Activated CD4-positive, alpha-beta T cell treated with anti-CD3 and anti-CD28 coated beads for 4 hours (primary cell): ENCODE measurements around the gene C4orf54.

Experiments
- DNase-seq, 2 donors: peaks; one replicate each; pipeline ENCODE4 v3.0.0-alpha.2; 2020

The C4orf54 gene

DNA sequence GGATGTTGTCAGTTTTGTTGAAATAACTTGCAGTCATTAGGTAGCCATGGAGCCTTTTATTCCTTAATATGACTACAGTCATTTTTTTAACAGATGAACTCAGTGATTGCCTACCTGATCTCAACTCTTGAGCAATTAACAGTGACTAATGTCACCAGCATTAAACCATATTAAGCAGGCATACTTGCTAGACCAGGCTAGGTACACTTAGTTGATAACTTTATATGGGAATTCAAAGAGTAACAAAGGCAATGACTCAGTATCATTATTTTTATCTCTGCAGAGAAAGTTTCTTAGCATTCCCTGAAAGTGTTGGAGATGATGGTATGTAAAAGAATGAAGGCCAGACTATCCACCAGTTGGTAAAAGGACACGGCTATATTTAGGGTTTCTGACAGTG, at the start of gene C4orf54:
Gene C4orf54 (minus strand): TSS at position 31 of the 400 bp plus-strand sequence. CDS start 3,180 bp downstream, outside the sequence.
- no peak for DNase-seq

DNA sequence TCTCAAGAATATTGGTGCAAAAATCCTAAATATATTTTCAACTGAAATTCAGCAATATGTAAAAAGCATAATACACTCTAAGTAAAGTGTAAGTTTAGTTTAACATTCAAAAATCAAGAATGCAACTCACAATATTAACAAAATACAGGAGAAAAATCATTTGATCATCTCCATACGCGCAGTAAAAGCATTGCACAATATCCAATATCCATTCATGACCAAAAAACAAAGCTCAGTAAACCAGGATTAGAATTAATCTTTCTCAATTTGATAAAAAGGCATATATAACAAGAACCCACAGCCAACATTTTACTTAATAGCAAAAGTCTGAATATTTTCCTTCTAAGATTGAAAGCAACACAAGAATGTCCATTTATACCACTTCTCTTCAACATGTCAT, 48.3 kb upstream of the C4orf54 start:
- no peak for DNase-seq

DNA sequence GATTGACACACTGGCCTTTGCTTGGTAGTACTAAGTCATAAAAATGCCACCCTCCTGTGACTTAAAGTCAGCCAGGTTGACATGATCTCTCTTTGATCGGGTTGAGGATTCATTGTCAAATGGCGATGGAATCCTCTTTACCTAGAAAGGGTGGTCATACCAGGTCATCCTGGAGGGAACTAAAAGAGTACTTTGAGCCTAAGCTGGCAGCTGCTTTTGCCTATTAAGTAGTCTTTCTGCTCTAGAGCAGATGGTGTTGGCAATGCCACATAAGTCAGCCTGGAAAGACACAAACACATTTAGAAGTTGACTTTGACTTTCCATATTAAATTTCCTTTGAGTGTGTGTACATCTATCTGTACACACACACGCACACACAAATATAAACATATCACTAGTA, 39.2 kb upstream of the C4orf54 start:
- no peak for DNase-seq

DNA sequence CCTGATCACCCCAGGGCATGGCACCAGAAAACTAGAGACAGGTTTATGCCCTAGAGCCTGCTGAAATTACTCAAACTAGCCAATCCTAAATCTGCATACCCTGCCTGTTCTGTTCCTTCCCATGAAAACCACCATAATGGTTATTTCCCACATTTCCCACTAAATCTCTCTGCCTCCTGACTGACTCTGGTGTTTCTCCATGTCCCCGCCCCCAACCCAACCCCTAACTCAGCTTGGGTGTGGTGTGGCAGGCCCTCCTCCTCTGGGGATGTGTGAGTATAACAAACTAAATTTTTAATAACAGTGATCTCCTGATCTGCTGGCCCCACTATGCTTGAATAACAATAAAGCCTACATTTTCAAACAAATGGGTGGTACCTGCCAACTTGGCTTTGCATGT, 35.5 kb upstream of the C4orf54 start:
- no peak for DNase-seq

DNA sequence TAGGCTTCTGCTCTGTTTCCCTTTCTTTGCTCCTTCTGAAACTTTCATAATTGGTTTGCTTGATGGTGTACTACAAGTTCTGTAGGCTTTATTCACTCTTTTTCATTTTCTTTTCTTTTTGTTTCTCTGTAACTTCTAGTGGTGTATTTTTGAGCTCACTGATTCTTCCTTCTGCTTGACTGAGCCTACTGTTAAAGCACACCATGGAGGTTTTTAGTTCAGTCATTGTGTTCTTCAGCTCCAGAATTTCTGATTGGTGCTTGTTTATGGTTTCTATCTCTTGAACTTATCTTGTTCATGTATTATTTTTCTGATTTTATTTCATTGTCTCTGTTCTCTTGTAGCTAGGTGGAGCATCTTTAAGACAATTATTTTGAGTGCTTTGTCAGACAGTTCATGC, 33.4 kb upstream of the C4orf54 start:
- DNase-seq, result no peak

DNA sequence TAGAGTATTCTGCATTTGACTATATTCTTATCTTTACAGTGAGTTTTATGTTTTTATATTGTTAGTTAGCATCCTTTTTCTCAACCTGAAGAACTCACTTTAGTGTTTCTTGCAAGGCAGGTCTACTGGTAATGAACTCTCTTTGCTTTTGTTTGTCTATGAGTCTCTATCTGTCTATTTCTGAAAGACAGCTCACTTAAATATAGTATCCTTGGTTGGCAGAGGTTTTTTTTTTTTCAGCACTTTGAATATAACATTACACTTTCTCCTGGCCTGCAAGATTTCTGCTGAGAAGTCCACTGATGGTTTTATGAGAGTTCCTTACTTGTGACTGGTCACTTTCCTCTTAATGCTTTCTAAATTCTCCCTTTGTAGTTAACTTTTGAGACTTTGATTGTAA, 32.8 kb upstream of the C4orf54 start:
- no peak for DNase-seq

DNA sequence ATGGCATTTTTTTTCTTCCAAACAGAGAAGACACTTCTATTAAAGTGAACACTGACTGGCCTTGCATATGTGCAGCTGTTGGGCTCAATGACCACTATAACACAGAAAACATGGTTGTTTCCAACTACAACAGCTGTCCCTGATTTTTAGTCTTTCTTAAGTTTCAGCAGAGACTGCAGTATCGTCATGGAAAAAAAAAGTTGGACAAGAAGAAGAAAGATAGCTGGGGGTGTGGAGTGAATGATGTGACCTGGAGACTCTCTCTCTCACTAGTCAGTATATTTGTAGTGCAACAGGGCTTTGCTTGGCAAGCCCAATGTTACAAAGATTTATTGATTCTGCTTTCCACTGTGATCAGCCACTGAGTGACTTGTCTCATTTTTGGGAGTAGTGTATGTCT, 29.5 kb upstream of the C4orf54 start:
- DNase-seq, result no peak

DNA sequence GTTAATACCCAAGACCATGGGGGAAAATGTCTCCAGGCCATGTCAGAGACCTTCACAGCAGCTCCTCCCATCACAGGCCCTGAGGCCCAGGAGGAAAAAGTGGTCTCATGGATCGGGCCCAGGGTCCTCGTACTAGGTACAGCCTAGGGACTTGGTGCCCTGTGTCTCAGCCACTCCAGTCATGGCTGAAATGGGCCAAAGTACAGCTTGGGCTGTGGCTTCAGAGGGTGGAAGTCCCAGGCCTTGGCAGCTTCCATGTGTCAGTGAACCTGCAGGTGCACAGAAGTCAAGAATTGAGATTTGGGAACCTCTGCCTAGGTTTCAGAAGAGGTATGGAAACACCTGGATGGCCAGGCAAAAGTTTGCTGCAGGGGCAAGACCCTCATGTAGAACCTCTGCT, 27.6 kb upstream of the C4orf54 start:
- DNase-seq, result no peak

DNA sequence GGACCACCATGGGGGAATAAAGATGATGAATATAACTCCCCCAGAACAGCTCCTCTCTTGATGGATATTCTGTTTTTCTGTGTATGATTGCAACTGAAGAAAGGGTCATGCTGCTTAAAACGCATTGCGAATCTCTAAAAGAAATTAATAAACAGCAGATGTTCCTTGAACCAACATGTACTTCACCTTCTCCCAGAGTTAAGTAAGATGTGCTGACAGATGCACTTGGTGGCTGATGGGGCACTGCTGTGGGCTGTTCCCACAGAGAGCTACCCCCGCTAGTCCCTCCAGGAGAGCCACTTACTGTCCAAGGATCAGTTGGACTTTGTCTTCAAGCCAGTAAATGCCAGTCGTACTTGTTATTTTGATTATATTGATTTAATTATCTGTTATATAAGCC, 26.3 kb upstream of the C4orf54 start:
- no peak for DNase-seq

DNA sequence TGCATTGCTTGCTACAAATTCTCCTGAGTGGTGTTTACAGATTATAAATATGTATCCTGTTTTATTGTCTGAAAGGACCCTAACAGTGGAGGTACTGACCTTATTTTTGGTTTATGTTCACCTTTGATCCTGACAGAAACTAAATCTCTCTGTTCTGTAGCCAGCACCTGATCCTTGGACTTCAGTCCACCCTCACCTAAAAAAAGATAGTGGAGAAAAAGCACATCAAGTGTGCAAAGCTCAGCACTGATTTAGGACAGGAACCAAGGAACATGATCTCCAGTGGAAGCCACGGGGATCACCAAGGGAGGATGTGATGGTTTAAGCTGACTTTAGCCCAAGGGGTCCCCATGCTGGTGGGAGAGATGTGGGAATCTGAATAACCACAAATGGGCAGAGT, 22.3 kb upstream of the C4orf54 start:
- DNase-seq, result no peak

DNA sequence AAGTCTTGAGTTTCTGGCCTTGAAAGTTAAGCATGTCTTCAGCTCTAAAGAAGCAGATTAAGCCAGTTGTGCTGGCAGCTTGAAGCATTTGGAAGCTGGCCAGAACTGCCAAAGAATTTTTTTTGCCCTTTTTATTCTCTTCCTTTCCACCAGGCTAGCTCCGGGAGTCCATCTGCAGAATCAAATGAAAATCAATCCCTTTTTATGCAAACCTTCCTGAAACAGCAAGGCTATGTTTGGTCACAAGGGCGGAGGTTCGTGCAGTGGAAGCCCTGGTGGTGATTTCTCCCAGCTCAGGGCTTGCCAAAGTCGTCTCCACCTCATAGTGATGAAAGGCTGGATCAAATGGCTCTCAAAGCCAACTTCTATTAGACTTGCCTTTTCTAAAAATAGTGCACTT, 21.6 kb upstream of the C4orf54 start:
- DNase-seq, result no peak

DNA sequence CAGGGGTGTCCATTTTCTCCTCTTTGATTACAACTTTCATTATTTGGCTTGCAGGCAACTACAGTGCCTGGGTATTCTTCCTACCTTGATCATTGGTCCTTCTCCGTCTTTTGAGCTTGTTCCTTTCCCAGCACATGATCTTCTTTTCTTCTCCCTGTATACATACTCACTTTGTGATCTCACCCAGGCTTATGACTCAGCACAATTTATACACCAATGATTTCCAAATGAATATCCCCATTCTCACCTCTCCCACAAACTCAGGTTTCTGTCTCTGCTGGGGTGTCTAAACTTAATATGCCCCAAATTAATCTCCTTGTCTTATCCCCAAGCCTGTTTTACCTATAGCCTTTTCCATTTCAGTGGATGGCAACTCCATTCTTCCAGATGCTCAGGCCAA, 19.5 kb upstream of the C4orf54 start:
- DNase-seq, result no peak

DNA sequence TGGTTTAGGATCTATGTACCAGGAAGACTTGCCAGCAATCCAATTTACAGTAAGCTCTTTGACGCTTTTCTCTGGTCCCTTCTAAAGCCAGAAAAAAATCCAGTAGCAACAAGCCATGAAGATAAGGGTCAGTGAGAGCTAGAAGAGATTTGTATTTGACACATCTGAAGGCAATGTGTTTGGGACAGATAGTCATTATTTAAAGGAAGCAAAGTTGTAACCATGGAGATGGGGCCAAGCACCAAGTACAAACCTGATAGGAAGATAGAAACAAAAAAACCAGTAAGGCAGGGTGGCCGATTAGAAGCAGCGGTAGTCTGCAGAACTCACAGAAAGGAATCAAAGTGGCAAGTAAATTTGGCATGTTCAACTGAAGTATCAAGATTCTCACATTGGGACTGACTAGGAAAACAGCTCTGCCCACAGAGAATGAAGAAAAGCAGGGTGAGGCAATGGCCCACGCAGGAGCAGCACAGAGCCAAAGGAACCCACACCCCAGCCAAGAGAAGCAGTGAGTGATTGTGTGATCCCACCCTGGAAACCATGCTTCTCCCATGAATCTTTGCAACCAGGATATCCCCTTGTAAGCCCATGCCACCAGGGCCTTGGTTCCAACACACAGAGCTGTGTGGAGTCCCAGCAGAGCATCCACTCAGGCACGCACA, 12.9 kb upstream of the C4orf54 start:
- DNase-seq, result no peak

DNA sequence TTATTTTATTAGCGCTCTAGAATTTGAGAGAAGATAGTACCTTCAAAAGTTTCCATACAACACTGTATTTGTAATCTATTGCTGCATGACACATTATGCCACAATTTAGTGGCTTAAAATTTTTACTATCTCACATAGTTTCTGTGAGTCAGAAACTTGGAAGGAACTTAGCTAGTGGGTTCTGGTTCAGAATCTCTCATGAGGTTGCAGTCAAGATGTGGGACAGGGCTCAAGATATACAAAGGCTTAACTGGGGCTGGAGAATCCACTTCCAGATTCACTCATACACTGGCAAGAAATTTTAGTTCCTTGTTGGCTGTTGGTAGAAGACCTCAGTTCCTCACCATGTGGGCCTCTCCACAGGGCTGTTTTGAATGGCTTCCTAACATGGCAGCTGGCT, 11.5 kb upstream of the C4orf54 start:
- no peak for DNase-seq

DNA sequence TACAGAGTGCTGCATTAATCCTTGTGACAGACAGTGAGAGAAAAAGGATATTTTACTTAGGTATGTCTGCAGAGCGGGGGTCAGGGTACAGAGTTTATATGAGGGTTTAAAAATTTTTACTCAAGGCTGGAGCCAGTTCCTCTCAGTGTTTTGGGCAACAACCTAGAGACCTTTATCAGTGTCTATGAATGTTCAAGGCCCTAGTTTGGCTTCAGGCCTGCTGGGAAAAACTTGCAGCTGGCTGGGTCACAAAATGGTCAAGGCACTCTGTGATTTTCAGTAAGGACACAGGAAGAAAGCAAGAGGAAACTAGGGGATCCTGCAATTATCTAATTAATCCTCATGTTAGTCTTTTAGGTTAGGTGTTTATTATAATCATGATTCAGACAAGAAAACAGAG, 10.8 kb upstream of the C4orf54 start:
- no peak for DNase-seq

DNA sequence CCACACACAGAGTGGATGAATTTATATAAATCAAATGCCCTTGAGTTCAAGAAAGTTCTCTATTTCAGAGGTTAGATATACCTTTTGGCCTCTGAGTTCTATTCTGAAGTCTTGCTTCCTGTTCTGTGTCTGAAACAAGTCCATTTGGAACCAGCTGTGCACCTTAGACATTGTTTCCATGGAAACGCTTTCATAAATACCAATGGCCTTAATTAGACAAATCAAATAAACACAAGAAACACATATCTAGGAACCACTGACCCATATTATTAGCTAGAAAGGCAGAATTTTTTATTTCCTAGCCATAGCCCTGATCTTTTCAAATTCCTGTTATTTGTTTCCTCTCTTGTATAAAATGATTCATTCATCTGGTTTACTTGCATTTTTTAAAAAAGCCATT, 8.4 kb upstream of the C4orf54 start:
- no peak for DNase-seq

DNA sequence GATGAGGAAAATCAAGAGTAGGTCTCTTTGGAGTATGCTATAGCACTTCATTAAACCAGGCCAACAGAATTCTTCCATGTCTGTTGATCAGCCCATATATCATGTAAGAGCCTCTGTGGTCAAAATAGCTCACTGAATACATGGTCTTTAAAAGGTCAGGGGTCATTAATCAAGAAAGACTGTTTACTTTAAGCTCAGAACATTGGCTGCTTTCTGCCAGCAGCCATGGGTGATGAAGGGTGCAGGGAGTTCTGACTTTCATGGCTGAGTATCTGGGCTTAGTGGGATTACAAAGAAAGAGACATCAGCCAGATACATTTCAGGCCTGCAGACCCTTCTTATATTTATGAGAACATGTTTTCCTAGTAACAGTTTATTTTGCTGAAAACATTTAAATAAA, 7.1 kb upstream of the C4orf54 start:
- no peak for DNase-seq

DNA sequence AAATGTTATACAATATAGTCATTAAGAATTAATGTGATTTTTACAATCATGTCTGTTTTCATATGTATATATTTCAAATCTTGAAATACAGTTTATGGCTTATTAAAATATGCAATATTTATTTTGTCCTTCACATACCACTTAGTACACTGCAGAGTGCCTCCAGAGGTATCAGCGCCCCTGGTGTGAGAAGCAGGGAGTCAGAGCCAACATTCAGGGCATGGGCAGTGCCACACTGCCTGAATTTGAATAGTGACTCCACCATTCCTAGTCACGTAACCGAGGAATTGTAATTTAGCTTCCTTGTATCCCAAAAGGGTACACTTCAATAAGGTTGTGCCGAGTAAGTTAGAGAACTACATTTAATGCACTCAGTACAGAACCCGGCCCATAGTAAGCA, 4.3 kb upstream of the C4orf54 start:
- DNase-seq, result no peak

DNA sequence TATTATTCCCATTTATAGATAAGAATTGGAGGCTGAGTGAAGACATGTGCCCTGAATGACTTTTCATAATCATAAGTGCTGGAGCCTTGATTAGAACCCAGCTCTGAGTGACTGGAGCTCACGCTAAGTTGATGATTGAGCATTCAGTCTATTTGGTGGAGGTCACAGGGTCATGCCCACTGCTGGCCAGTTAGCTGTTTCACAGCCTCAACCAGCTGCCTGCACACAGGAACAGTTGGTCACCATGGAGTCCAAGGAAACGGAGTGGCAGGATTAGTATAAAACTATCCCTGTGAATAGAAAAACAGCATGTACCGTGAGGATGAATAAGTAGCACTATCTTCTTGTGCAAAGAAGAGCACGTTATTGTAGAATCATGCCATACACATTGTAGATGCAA, 1.0 kb upstream of the C4orf54 start:
- no peak for DNase-seq

DNA sequence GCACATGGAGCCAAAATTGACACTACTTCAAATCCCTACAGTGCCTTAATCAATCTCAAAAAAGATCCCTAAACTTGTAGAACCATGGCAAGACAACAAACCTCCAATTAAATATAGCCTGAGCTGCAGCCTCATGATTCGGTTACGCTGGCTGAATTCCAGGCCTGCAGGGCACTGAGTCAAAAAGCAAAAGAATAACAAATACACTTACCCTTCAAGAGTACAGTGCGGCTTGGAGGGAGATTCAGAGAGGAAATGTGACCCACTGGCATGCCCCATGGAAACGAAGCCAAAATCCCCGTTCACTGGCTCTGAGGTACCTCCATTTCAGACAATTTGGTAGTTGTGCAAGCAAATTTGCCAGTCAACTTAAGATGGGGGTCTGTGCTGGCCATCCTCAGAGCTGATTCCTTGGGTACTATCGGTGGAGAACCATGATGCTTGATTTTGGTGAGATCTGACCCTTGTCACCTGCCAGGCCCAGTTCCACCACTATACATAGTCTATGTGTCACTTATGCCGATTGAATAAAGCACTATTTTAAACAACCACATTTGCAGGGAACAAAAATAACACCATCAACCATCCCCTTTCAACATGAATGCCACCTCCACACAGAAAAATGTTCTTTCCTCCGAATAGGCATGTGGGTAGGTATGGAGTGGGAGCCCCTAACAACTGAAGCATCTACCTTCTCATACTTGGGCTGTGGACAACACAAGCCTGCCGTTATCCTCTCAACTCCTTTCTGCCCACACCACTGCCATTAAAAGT, 2.1 kb downstream of the C4orf54 start:
- DNase-seq, result no peak

DNA sequence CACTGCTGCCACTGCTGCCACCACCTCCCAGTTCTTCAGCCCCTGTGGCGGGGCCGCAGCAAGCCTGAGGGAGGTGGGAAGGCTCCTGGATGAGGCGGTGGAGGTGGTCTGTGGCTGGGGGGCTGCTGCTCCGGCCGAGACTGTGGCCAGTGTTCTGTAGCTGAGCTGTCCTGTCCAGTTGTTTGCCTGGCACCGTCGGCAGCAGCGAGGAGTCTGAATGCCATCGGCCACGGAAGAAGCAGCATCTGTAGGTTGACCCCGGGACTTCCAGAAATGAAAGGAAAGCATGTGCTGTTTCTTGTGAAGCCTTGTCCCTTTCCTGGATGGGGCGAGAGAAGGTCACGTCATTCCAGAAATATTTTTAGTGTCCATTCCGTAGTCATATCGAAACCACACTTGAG, 3.3 kb downstream of the C4orf54 start:
- DNase-seq, result no peak

DNA sequence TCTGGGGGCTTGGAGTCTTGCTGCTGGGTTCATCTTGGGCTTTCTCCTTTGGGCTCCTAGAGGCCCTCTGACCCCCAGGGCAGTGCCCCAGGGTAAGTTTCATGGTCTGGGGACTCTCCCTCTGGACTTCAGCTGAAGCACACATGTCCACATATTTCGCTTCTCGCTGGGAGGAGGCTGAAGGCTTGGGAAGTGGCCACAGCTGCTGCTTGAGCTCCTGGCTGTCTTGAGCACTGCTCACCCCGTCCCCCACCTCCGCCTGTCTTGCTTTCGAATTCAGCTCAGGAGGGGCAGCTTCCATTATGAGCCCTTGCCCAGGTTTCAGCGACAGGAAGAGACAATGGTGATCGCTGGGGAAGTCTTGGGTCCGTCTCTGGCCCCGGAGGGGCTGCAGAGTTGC, 3.7 kb downstream of the C4orf54 start:
- DNase-seq, result no peak

DNA sequence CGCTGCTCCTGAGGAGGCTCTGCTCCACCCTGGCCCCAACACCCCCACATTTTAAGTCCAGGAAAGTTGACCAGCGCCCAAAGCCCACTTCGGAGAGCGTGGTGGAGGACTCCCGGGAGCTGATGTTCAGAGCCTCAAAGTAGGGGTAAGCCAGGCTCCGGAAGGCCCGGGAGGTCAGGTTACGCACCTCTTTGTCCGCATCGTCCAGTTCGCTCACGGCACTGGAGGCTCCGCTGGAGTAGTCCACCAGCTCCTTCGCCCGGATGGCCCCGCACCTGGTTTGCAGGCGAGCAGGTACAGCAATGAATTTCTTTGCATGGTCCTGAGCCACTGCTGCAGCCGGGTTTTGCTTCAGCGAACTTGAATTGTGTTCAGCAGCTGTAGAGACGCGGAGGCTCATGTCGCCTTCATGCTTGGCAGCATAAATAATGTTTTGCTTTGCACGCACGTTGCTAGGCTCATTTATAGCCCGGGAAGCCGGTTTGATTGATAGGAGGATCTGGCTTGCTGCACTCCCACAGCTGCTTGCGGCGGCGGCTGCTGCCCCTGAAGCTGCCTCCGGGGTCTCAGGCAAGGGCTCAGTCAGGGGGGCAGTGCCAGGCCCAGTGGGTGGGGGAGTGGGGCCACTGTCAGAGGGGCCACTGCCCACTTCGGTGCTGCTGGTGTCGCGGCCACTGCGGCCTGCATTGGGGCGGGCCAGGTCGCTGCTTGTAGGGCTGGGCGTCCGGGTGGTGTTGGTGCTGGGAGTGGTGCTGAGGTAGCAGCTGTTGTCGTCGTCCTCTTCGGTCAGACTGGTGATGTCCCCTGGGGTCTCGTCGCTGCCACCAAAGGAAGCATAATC, 4.8 kb downstream of the C4orf54 start:
- no peak for DNase-seq
